Naive thymus-derived CD8-positive, alpha-beta T cell (primary cell): Measurements from ENCODE around the gene IGF2R. TPM values are rescaled to one million over a fixed set of nuclear protein-coding genes. Genes with fewer than 3 reads are reported as not detected.

Experiments used
- ATAC-seq, 2 donors: fragments of 150-1000 bp; cut with Tn5 transposase in 1 of 2; sonication (Bioruptor Pico), chemical (Tn5 transposase) in 1 of 2; 1 replicate in 1 of 2; 2 replicates in 1 of 2; pipeline ENCODE4 v1.10.0; 2021; ENCODE audit warnings: mild to moderate bottlenecking in 2 of 2, moderate library complexity in 2 of 2
- POLR2A ChIA-PET: fragments of 350-600 bp; sonication (Branson Sonifier 250); formaldehyde crosslinking; loops from one replicate; lab custom pipeline; 2021; ENCODE audit warnings: antibody characterized with exemption; lab: Charles Lee
- DNase-seq, 10 donors: peaks; one replicate each; pipeline versions ENCODE4 v3.0.0 to v3.0.0-alpha.2; 2020 to 2022
- H3K27ac Mint-ChIP-seq, 10 donors: one replicate each; pipeline ENCODE4 v1.8.0; 2020 to 2022; ENCODE audit warnings: mild to moderate bottlenecking in 10 of 10, mixed read lengths in 10 of 10, moderate library complexity in 4 of 10, inconsistent platforms in 1 of 10
- H3K27me3 Mint-ChIP-seq, 5 donors: one replicate each; pipeline ENCODE4 v1.8.0; 2021 to 2022; ENCODE audit warnings: mixed read lengths in 5 of 5
- H3K36me3 Mint-ChIP-seq, 3 donors: one replicate each; pipeline ENCODE4 v1.8.0; 2020 to 2022; ENCODE audit warnings: mixed read lengths in 3 of 3, mild to moderate bottlenecking in 2 of 3, inconsistent platforms in 1 of 3
- H3K4me1 Mint-ChIP-seq, 4 donors: one replicate each; pipeline ENCODE4 v1.8.0; 2021 to 2022; ENCODE audit warnings: mixed read lengths in 4 of 4
- H3K4me3 Mint-ChIP-seq, 10 donors: one replicate each; pipeline ENCODE4 v1.8.0; 2020 to 2022; ENCODE audit warnings: mild to moderate bottlenecking in 10 of 10, mixed read lengths in 10 of 10, moderate library complexity in 6 of 10, inconsistent platforms in 1 of 10
- H3K9me3 Mint-ChIP-seq, 9 donors: one replicate each; pipeline ENCODE4 v1.8.0; 2020 to 2022; ENCODE audit warnings: mixed read lengths in 9 of 9, mild to moderate bottlenecking in 3 of 9, inconsistent platforms in 1 of 9, moderate library complexity in 1 of 9
- polyA plus RNA-seq, 3 donors: library from polyadenylated mRNA; unstranded; fragments of 300-500 nt; fragmentation: Illumina TruSeq; gene quantifications; one replicate each; pipeline ENCODE4 v1.2.3, GENCODE V29; 2021
- total RNA-seq, 8 experiments: library from RNA in 2 of 8; stranded (reverse) in 2 of 8; gene quantifications; one replicate each; pipeline ENCODE4 v1.2.3 and lab custom pipeline; 2021 to 2026

IGF2R gene
- total and polyA plus RNA-seq, 5 experiments from 2014 or later, result 9.1 to 69.7 (median 19.3) TPM

DNA sequence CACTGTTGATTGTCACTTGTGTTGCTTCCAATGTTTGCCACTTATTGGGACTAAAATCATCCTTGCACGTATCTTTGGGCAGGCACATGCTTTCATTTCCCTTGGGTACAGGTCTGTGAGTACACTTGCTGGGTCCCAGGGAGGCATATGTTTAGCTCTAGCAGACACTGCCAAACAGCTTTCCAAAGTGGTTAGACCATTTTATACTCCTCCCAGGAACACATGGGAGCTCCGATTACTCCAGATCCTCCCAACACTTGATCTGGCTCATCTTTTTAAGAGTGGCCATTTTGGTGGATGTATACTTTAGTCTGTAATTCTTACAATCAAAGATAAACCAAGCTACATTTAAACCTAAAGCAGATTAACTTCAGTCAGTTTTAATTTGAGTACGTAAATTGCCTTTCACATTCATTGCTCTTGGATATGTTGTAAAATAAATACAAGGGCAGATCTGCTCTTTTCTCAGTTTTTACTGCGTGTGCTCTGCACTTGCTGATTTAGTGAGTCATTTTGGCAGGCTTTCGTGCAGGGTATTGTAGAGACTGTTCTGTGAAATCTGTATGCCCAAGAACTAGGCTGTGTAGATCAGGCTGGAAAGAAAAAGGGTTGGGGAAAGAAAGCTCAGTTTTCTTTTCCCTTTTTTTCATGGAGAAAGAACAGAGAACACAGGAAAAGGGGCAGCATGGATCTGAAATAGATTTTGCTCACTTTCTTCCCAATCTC, 172.3 kb downstream of the IGF2R start:
- Mint-ChIP-seq H3K4me3 (no peak overlapping the region), H3K4me1 (peaks cover 3 to 10% (median 8%) of the 10 kb centered on the region in 4 donors), H3K27me3 (peaks cover 0 to 14% (median 0%) of the 10 kb centered on the region in 5 donors), H3K9me3 (peaks cover 0 to 2% (median 0%) of the 10 kb centered on the region in 9 donors), H3K27ac (no peak overlapping the region), H3K36me3 (peaks cover 0 to 6% (median 5%) of the 10 kb centered on the region in 3 donors)
- DNase-seq, result no peak
- POLR2A ChIA-PET, result no interaction called here
- no peak for ATAC-seq

DNA sequence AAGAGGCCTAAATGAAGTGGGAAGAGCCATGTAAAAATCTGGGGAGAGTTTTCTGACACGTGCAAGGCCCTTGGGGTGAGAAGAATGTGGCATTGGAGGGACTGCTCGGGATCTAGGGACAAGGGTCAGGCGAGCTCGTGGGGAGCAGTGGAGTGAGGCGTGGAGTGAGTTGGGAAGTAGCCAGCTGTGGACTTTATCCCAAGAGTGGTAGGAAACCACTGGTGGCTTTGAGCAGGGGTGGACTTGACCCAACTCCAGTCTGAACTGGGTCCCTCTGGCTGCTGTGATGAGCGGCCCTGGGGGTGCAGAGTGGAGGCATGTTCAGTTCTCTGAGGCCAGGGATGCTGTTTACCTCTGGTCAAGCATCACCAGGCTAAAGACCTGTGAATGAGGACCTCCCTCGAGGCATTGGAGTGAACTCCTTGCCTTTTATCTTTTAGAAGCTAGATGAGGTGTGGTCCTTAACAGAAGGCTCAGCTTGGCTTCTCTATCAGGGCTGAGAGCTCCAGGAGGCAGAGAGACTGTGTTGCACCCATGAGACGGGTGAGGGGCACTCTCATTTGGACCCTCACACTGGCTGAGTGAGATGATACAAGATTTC, 173.3 kb downstream of the IGF2R start:
- H3K27ac Mint-ChIP-seq, result no peak overlapping the region
- POLR2A ChIA-PET, result no interaction called here
- H3K4me3 Mint-ChIP-seq, result no peak overlapping the region
- ATAC-seq (no peak), DNase-seq (no peak)
- peaks cover 0 to 8% (median 0%) of the 10 kb centered on the region in 5 donors for H3K27me3 Mint-ChIP-seq
- H3K4me1 Mint-ChIP-seq, result peaks cover 3 to 10% (median 8%) of the 10 kb centered on the region in 4 donors
- H3K9me3 Mint-ChIP-seq, result peaks cover 0 to 2% (median 0%) of the 10 kb centered on the region in 9 donors
- peaks cover 0 to 6% (median 5%) of the 10 kb centered on the region in 3 donors for H3K36me3 Mint-ChIP-seq

DNA sequence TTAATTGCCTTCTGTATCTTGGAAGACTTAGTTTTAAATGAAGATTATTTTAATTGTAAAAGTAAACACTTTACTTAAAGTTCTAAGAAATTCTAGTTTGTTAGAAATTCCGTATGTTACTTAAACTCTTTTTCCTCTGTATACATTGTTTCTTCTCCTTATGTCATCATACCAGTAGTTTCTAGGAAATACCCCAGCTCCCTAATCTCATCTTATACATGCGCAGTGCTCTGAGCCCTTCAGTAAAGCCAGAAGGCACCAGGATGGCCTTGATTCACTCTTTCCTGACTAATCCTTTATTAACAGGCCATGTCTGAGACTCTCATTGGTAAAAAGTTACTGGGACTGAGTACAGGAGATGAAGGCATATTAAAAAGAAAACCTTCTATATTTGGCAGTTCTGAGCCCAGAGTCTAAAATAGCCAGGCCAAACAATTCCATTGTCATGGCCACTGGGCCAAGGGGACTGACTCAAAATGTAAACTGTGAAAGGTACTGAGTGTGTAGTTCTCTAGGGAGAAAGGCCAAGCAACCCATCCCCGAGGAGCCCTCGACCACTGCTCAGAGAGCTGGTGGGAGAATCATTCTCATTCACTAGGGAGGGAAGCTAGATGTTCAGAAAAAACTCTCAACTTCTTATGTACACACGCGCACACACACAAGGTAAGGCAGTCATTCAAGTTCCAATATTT, 177.7 kb downstream of the IGF2R start:
- Mint-ChIP-seq H3K4me1 (no peaks in the 10 kb centered on the region), H3K27me3 (peaks cover 0 to 4% (median 0%) of the 10 kb centered on the region in 5 donors), H3K27ac (no peak overlapping the region), H3K9me3 (peaks cover 0 to 20% (median 6%) of the 10 kb centered on the region in 9 donors), H3K36me3 (peaks cover 6 to 11% (median 7%) of the 10 kb centered on the region in 3 donors), H3K4me3 (no peak overlapping the region)
- ATAC-seq (no peak), DNase-seq (no peak)
- POLR2A ChIA-PET, result no interaction called here

DNA sequence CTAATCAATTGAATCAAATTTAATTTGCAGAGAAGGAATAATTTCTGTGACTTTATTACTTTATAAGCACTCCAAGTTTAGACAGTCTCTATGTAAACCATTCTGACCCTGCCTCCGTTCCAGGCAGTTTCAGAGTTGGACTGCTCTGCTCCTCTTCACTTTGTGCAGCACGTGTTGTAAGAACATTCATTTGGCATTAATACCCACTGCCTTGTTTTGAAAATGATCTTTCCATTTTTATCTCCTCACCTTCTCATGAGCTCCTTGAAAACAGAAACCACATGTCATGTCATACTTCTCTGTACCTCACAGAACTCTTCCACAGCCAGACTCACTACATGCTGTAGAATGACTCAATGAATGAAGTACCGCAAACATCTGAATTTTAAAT, 178.3 kb downstream of the IGF2R start:
- H3K36me3 Mint-ChIP-seq, result peaks cover 5 to 16% (median 11%) of the 10 kb centered on the region in 3 donors
- no peak for ATAC-seq
- no peak overlapping the region for H3K4me3 Mint-ChIP-seq
- peaks cover 0 to 25% (median 10%) of the 10 kb centered on the region in 9 donors for H3K9me3 Mint-ChIP-seq
- no peak overlapping the region for H3K27ac Mint-ChIP-seq
- H3K4me1 Mint-ChIP-seq, result no peaks in the 10 kb centered on the region
- DNase-seq, result no peak
- H3K27me3 Mint-ChIP-seq, result peaks cover 0 to 2% (median 0%) of the 10 kb centered on the region in 5 donors
- POLR2A ChIA-PET, result no interaction called here

DNA sequence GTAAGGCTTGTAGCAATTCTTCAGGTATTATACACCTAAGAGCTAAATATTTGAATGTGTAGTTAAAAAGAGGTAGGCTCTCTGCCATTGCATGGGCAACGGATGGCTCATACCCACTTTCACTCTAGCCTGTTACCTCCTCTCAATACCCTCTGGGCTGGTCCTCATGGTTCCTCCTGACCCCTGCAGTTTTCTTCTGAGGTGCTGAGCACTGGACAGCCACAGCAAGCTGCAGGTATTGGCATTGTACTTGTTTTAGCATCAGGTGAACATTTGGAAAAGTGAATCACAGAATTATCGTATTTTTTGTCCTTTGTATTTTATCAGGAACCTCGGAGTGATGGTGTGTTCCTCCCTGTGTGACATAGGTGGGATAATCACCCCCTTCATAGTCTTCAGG, 185.6 kb downstream of the IGF2R start:
- Mint-ChIP-seq H3K4me1 (no peaks in the 10 kb centered on the region), H3K36me3 (peaks cover 5 to 33% (median 25%) of the 10 kb centered on the region in 3 donors), H3K27me3 (no peaks in the 10 kb centered on the region), H3K4me3 (no peak overlapping the region), H3K27ac (no peak overlapping the region), H3K9me3 (peaks cover 3 to 43% (median 23%) of the 10 kb centered on the region in 9 donors)
- no peak for DNase-seq
- no peak for ATAC-seq
- POLR2A ChIA-PET, result no interaction called here

DNA sequence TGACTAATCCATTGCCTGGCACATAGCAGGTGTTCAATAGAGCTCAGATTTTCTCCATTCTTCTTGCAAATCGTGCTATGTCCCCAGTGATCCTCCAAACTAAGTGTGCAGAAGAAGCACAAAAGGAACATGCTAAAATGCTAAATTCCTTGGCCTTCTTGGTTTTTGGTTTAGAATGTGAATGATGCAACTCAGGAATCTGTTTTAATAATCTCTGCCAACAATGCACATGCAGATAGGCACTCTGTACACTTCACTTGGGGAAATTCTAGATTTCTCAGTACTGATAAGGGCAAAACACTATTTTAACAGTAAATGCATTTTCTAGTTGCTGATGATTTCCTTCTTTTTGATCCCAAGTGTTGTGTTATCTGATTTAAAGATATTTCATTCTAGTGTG, 188.0 kb downstream of the IGF2R start:
- Mint-ChIP-seq H3K4me1 (no peaks in the 10 kb centered on the region), H3K9me3 (peaks cover 3 to 22% (median 14%) of the 10 kb centered on the region in 9 donors), H3K4me3 (no peak overlapping the region), H3K36me3 (peaks cover 3 to 28% (median 16%) of the 10 kb centered on the region in 3 donors), H3K27me3 (peaks cover 0 to 1% (median 0%) of the 10 kb centered on the region in 5 donors), H3K27ac (no peak overlapping the region)
- POLR2A ChIA-PET, result no interaction called here
- DNase-seq (no peak), ATAC-seq (no peak)

DNA sequence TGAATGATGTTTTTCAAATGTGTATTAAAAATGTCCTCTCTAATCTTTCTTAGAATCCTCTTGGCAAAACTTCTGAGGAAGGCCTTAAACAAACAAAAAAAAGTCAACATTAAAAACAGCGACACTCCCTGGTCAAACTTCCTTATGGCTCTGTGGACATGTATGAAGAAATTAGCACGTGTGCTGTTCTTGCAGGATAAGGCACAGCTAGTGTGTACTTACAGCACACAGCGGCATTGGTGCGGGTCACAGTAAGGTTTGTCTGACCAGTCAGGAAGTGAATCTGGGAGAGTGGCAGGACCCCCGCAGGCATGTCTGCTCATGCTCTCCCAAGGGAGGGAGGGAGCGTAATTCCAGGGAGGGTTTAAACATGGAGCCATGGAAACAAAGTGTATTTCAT, 191.6 kb downstream of the IGF2R start:
- no peaks in the 10 kb centered on the region for H3K4me1 Mint-ChIP-seq
- peaks cover 0 to 7% (median 3%) of the 10 kb centered on the region in 3 donors for H3K36me3 Mint-ChIP-seq
- no peak for ATAC-seq
- POLR2A ChIA-PET, result no interaction called here
- H3K27me3 Mint-ChIP-seq, result peaks cover 0 to 7% (median 5%) of the 10 kb centered on the region in 5 donors
- H3K9me3 Mint-ChIP-seq, result peaks cover 0 to 7% (median 0%) of the 10 kb centered on the region in 9 donors
- no peak overlapping the region for H3K27ac Mint-ChIP-seq
- DNase-seq, result no peak
- no peak overlapping the region for H3K4me3 Mint-ChIP-seq

Other genes starting within 250 kb of the IGF2R start
- 100 to 1,000 TPM; 156 to 159 TPM for gene WTAP, start 241.6 kb upstream of the IGF2R start, total RNA-seq
- gene WTAP, start 241.6 kb upstream of the IGF2R start, polyA plus RNA-seq, result 100 to 1,000 TPM; 104 to 128 (median 122) TPM
- gene ACAT2, start 207.0 kb upstream of the IGF2R start, total RNA-seq, result 10 to 100 TPM; 30.6 to 30.9 TPM
- 10 to 100 TPM; 29.4 to 38.8 (median 38.2) TPM for gene ACAT2, start 207.0 kb upstream of the IGF2R start, polyA plus RNA-seq
- 100 to 1,000 TPM; 184 to 185 TPM for gene TCP1, start 179.5 kb upstream of the IGF2R start, total RNA-seq
- 10 to 100 TPM; 68.8 to 97.6 (median 72.4) TPM for gene TCP1, start 179.5 kb upstream of the IGF2R start, polyA plus RNA-seq
- 10 to 100 TPM; 36.2 to 39.0 TPM for gene MRPL18, start 178.6 kb upstream of the IGF2R start, total RNA-seq
- 100 to 1,000 TPM in 1 of 3 donors, 10 to 100 TPM in 2; 63.0 to 131 (median 79.9) TPM for gene MRPL18, start 178.6 kb upstream of the IGF2R start, polyA plus RNA-seq
- gene PNLDC1, start 168.8 kb upstream of the IGF2R start, total RNA-seq, result under 1 TPM; 0.36 to 0.75 TPM
- under 1 TPM in 1 of 3 donors, not detected in 2; 0.36 TPM for gene PNLDC1, start 168.8 kb upstream of the IGF2R start, polyA plus RNA-seq
- gene MAS1, start 78.1 kb upstream of the IGF2R start, total RNA-seq, result not detected
- not detected for gene MAS1, start 78.1 kb upstream of the IGF2R start, polyA plus RNA-seq
- 1 to 10 TPM; 1.5 to 2.3 TPM for gene SLC22A1, start 152.7 kb downstream of the IGF2R start, total RNA-seq
- gene SLC22A1, start 152.7 kb downstream of the IGF2R start, polyA plus RNA-seq, result under 1 TPM in 1 of 3 donors, not detected in 2; 0.18 TPM